ENCODE results near the gene COX6A1. TPM values are rescaled to one million over a fixed set of nuclear protein-coding genes. Genes with fewer than 3 reads are reported as not detected.
A peak's percentile ranks its signal among the peaks of the same experiment; 100 is the strongest.

Gene COX6A1
- total and polyA plus RNA-seq, 2 of the 13 experiments (the other 11 are each of a cell fraction or from before 2014, with no cell fraction given), result 542 to 673 TPM

DNA sequence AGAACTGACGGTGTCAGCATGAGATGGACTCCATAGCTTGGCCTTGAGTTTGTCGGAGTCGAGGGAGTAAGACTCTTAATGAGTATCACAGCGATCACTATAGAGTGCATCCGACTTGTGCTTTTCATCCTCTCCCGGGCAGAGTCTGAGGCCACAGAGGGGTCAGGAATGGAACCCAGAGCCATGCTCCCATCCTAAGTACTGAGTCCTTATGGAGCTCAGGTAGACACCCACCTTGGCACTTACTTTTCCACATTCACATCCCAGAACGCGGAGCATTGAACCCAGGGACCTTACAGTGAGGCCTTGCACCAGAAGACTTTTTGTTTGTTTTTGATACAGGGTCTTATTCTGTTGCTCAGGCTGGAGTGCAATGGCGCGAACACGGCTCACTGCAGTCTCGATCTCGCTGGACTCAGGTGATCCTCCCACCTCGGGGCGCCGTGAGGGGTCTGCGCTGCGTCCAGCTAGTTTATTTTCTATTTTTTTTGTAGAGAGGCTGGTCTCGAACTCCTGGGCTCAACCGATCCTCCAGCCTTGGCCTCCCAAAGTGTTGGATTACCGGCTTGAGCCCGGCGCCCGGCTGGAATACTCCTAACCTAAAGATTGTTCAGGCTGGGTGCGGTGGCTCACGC, 32.4 kb downstream of the COX6A1 start (continued):
- TF ChIP-seq, protein P1, sequence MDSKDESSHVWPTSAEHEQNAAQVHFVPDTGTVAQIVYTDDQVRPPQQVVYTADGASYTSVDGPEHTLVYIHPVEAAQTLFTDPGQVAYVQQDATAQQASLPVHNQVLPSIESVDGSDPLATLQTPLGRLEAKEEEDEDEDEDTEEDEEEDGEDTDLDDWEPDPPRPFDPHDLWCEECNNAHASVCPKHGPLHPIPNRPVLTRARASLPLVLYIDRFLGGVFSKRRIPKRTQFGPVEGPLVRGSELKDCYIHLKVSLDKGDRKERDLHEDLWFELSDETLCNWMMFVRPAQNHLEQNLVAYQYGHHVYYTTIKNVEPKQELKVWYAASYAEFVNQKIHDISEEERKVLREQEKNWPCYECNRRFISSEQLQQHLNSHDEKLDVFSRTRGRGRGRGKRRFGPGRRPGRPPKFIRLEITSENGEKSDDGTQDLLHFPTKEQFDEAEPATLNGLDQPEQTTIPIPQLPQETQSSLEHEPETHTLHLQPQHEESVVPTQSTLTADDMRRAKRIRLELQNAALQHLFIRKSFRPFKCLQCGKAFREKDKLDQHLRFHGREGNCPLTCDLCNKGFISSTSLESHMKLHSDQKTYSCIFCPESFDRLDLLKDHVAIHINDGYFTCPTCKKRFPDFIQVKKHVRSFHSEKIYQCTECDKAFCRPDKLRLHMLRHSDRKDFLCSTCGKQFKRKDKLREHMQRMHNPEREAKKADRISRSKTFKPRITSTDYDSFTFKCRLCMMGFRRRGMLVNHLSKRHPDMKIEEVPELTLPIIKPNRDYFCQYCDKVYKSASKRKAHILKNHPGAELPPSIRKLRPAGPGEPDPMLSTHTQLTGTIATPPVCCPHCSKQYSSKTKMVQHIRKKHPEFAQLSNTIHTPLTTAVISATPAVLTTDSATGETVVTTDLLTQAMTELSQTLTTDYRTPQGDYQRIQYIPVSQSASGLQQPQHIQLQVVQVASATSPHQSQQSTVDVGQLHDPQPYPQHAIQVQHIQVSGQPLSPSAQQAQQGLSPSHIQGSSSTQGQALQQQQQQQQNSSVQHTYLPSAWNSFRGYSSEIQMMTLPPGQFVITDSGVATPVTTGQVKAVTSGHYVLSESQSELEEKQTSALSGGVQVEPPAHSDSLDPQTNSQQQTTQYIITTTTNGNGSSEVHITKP (CRISPR knock-in tag; IDR thresholded peaks at IDR 0.05; ENCODE audit: low read depth), result no peak
- TF ChIP-seq DNMT1 (CRISPR knock-in tag; IDR thresholded peaks at IDR 0.05) (no peak), CBX5 (CRISPR knock-in tag; IDR thresholded peaks at IDR 0.05; ENCODE audit: borderline replicate concordance) (no peak), ZNF354B (CRISPR knock-in tag; IDR thresholded peaks at IDR 0.05) (no peak), HNRNPUL1 (IDR thresholded peaks at IDR 0.05; ENCODE audit: low read depth, low read length) (no peak), NCOA1 (CRISPR knock-in tag; IDR thresholded peaks at IDR 0.05) (no peak), ZNF441 (CRISPR knock-in tag; IDR thresholded peaks at IDR 0.05; ENCODE audit: borderline replicate concordance) (0 out of 2 replicates have a peak, but pooled peaks have one; percentile 10), JUND (CRISPR knock-in tag; IDR thresholded peaks at IDR 0.05) (0 out of 2 replicates have a peak, but pooled peaks have one; percentile 15), ZNF468 (CRISPR knock-in tag; IDR thresholded peaks at IDR 0.05) (no peak), ZNF136 (CRISPR knock-in tag; IDR thresholded peaks at IDR 0.05; ENCODE audit: low read depth) (no peak), ETV5 (CRISPR knock-in tag; IDR thresholded peaks at IDR 0.05; ENCODE audit: borderline replicate concordance) (no peak), SMC3 (IDR thresholded peaks at IDR 0.05; ENCODE audit: low read length) (no peak), ZBTB8A (CRISPR knock-in tag; IDR thresholded peaks at IDR 0.05; ENCODE audit: borderline replicate concordance, low read depth) (no peak), TAF15 (IDR thresholded peaks at IDR 0.05; ENCODE audit: low read depth, low read length, poor library complexity, severe bottlenecking) (no peak), GATAD2A (CRISPR knock-in tag; IDR thresholded peaks at IDR 0.05) (no peak), ZNF605 (CRISPR knock-in tag; IDR thresholded peaks at IDR 0.05) (peak; percentile 59; the same call in 1 of the 2 replicates), THYN1 (CRISPR knock-in tag; IDR thresholded peaks at IDR 0.05; ENCODE audit: borderline replicate concordance, low read depth) (no peak)
- TF ChIP-seq, protein P2, sequence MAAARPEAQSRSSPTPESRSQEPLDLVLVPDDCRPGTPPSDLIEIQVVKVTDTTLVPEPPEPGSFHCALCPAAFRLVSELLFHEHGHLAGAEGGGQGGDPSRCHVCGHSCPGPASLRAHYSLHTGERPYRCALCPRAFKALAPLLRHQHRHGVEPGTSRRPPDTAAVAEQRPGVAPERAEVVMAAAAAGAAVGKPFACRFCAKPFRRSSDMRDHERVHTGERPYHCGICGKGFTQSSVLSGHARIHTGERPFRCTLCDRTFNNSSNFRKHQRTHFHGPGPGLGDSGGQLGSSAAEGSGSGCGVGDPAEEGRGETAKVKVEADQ (CRISPR knock-in tag; IDR thresholded peaks at IDR 0.05; ENCODE audit: borderline replicate concordance), result no peak
- TF ChIP-seq, protein P3, sequence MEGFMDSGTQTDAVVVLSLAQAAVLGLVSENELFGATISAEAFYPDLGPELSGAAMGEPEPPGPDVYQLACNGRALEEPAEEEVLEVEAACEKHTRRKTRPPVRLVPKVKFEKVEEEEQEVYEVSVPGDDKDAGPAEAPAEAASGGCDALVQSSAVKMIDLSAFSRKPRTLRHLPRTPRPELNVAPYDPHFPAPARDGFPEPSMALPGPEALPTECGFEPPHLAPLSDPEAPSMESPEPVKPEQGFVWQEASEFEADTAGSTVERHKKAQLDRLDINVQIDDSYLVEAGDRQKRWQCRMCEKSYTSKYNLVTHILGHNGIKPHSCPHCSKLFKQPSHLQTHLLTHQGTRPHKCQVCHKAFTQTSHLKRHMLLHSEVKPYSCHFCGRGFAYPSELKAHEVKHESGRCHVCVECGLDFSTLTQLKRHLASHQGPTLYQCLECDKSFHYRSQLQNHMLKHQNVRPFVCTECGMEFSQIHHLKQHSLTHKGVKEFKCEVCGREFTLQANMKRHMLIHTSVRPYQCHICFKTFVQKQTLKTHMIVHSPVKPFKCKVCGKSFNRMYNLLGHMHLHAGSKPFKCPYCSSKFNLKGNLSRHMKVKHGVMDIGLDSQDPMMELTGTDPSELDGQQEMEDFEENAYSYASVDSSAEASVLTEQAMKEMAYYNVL (CRISPR knock-in tag; IDR thresholded peaks at IDR 0.05; ENCODE audit: borderline replicate concordance), result 0 out of 2 replicates have a peak, but pooled peaks have one; percentile 8
- TF ChIP-seq, protein P4, sequence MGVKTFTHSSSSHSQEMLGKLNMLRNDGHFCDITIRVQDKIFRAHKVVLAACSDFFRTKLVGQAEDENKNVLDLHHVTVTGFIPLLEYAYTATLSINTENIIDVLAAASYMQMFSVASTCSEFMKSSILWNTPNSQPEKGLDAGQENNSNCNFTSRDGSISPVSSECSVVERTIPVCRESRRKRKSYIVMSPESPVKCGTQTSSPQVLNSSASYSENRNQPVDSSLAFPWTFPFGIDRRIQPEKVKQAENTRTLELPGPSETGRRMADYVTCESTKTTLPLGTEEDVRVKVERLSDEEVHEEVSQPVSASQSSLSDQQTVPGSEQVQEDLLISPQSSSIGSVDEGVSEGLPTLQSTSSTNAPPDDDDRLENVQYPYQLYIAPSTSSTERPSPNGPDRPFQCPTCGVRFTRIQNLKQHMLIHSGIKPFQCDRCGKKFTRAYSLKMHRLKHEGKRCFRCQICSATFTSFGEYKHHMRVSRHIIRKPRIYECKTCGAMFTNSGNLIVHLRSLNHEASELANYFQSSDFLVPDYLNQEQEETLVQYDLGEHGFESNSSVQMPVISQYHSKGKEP (CRISPR knock-in tag; IDR thresholded peaks at IDR 0.05), result no peak
- TF ChIP-seq, protein P5, sequence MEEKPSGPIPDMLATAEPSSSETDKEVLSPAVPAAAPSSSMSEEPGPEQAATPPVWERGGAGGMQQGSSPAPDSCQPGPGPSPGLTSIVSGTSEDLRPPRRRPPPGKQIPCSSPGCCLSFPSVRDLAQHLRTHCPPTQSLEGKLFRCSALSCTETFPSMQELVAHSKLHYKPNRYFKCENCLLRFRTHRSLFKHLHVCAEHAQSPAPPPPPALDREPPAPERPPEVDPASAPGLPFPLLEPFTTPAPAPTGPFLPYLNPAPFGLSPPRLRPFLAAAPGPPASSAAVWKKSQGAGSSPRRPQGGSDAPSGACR (CRISPR knock-in tag; IDR thresholded peaks at IDR 0.05), result no peak

Measured in HepG2 (cell line).